Measurements from ENCODE around the gene SFT2D1.

GRCh38 chr6:166312832-166313231 is 29.5 kb downstream of the SFT2D1 start:
- no peak for TF ChIP-seq CTCF (IDR thresholded peaks at IDR 0.05)
- TF ChIP-seq POLR2AphosphoS5 (IDR thresholded peaks at IDR 0.05; ENCODE audit: insufficient read depth in 1 of 2, low read depth in 1 of 2): no peak
